Testis (tissue), 3 donors: ENCODE data around the gene KIAA1958. TPM values are rescaled to one million over a fixed set of nuclear protein-coding genes. Genes with fewer than 3 reads are reported as not detected.

Experiments
- DNase-seq: peaks from one replicate; pipeline ENCODE4 v3.0.0-alpha.2; 2019
- H3K27ac ChIP-seq, 2 donors: fragments of 200-600 bp; sonication (generic); one replicate each; pipeline ENCODE4 v1.5.1; 2019
- H3K27me3 ChIP-seq: fragments of 200-600 bp; sonication (generic); one replicate; pipeline ENCODE4 v1.5.1; 2019
- H3K36me3 ChIP-seq: fragments of 200-600 bp; sonication (generic); one replicate; pipeline ENCODE4 v1.5.1; 2017; ENCODE audit warnings: low read depth; ENCODE audit errors: missing control alignments
- H3K4me1 ChIP-seq: fragments of 200-600 bp; sonication (generic); one replicate; pipeline ENCODE4 v1.5.1; 2019
- H3K4me3 ChIP-seq, 2 donors: fragments of 200-600 bp; sonication (generic); one replicate each; pipeline ENCODE4 v1.5.1; 2017 to 2019
- H3K9me3 ChIP-seq: fragments of 200-600 bp; sonication (generic); one replicate; pipeline ENCODE4 v1.5.1; 2017
- CTCF ChIP-seq, 3 experiments: fragments of 450-650 bp in 2 of 3; fragments of 200-600 bp in 1 of 3; sonication (generic) in 1 of 3; IDR thresholded peaks; one replicate each; pipeline ENCODE4 v1.5.1; 2016 to 2019; ENCODE audit warnings: antibody characterized with exemption in 3 of 3, mild to moderate bottlenecking in 2 of 3, moderate library complexity in 1 of 3
- POLR2A ChIP-seq: fragments of 450-650 bp; IDR thresholded peaks from one replicate; pipeline ENCODE4 v1.6.1; 2017; ENCODE audit warnings: antibody characterized with exemption, mild to moderate bottlenecking, moderate library complexity
- WGBS, 2 donors: methylation state at CpG; one replicate each; pipeline ENCODE4 v1.1.5; 2018; 5-methylcytosine and 5-hydroxymethylcytosine counted together
- intact Hi-C: fragments of 100-400 bp; cut with DNase I; formaldehyde crosslinking; loops from one replicate; pipeline ENCODE4 v1.15.1; 2023; ENCODE audit warnings: low total_unique reads
- polyA plus RNA-seq: library from polyadenylated mRNA; stranded (reverse); fragments of 350-450 nt; fragmentation: Illumina TruSeq; extraction: RNeasy Lipid Tissue Mini Kit (QIAGEN cat#74804); gene quantifications from one replicate; pipeline ENCODE4 v1.2.3, GENCODE V29; 2014; ENCODE audit warnings: low read depth, low replicate concordance; ENCODE audit not compliant: insufficient read depth
- total RNA-seq, 2 donors: library from RNA; depleted of rRNA; stranded (reverse); fragments of >200 nt; gene quantifications; one replicate each; pipeline ENCODE4 v1.2.3, GENCODE V29; 2016

Gene KIAA1958
- total and polyA plus RNA-seq, 3 donors from 2014 or later = 14.5 to 74.8 (median 66.5) TPM

- Histone ChIP-seq H3K36me3 (no peaks in the 10 kb centered on the region), H3K4me3 (no peak overlapping the region), H3K4me1 (no peaks in the 10 kb centered on the region), H3K9me3 (no peaks in the 10 kb centered on the region), H3K27ac (no peak overlapping the region), H3K27me3 (no peaks in the 10 kb centered on the region)
- TF ChIP-seq POLR2A (no peak), CTCF (IDR thresholded peaks at IDR 0.05) (no peak)
- intact Hi-C loops = no loop called here
- DNase-seq = no peak
- WGBS, 2 donors = 60 to 77% methylated on average over 3 of the region's 3 CpGs
Observed at GRCh38 chr9:112621018-112621655, 134.5 kb downstream of the KIAA1958 start.

DNA sequence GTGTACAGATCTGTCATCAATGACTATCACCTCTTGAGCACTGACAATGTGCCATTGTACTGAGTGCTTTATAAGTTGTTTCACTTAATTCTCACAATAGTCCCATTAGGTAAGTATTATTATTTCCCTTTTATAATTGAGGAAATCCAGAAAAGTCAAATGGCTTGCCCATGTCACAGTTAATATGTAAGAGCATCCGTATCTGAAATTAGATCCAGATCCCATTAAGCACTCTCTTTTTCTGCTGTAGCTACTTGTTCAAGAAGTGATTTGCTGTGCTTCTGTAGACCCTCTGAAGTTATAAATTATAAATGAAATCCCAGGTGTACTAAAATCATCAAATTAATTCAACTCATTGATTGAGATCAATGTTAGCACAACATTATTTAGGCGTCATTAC, 136.6 kb downstream of the KIAA1958 start:
- H3K27ac ChIP-seq = no peak overlapping the region
- no peaks in the 10 kb centered on the region for H3K36me3 ChIP-seq
- no peak for DNase-seq
- no peak overlapping the region for H3K4me3 ChIP-seq
- no peaks in the 10 kb centered on the region for H3K4me1 ChIP-seq
- H3K9me3 ChIP-seq = no peaks in the 10 kb centered on the region
- WGBS, 2 donors = 91 to 93% methylated on average over 2 of the region's 2 CpGs
- no peak for TF ChIP-seq CTCF (IDR thresholded peaks at IDR 0.05)
- no peak for TF ChIP-seq POLR2A
- intact Hi-C loops = no loop called here
- no peaks in the 10 kb centered on the region for H3K27me3 ChIP-seq

- 69 to 82% methylated on average over 7 of the region's 7 CpGs for WGBS, 2 donors
- H3K4me1 ChIP-seq = peaks cover 10% of the 10 kb centered on the region
- intact Hi-C loops = no loop called here
- TF ChIP-seq CTCF (IDR thresholded peaks at IDR 0.05) (no peak), POLR2A (no peak)
- no peak overlapping the region for H3K27ac ChIP-seq
- H3K36me3 ChIP-seq = no peaks in the 10 kb centered on the region
- H3K27me3 ChIP-seq = no peaks in the 10 kb centered on the region
- DNase-seq = no peak
- no peaks in the 10 kb centered on the region for H3K9me3 ChIP-seq
- H3K4me3 ChIP-seq = no peak overlapping the region
Observed at GRCh38 chr9:112624711-112625707, 138.4 kb downstream of the KIAA1958 start.

- intact Hi-C loops = no loop called here
- H3K36me3 ChIP-seq = no peaks in the 10 kb centered on the region
- H3K9me3 ChIP-seq = no peaks in the 10 kb centered on the region
- peaks cover 10% of the 10 kb centered on the region for H3K4me1 ChIP-seq
- H3K27ac ChIP-seq = no peak overlapping the region
- no peak for DNase-seq
- H3K4me3 ChIP-seq = no peak overlapping the region
- H3K27me3 ChIP-seq = no peaks in the 10 kb centered on the region
- TF ChIP-seq POLR2A = no peak
- no peak for TF ChIP-seq CTCF (IDR thresholded peaks at IDR 0.05)
- WGBS, 2 donors = 72 to 78% methylated on average over 6 of the region's 6 CpGs
Observed at GRCh38 chr9:112629671-112630485, 143.3 kb downstream of the KIAA1958 start.
